Esophagus muscularis mucosa (tissue), 3 donors: ENCODE results near the gene PTGIS.
A peak's percentile ranks its signal among the peaks of the same experiment; 100 is the strongest.

Source experiments
- CTCF ChIP-seq, 3 experiments: fragments of 200-600 bp in 2 of 3; fragments of 450-650 bp in 1 of 3; sonication (generic) in 2 of 3; IDR thresholded peaks; one replicate each; pipeline ENCODE4 v1.5.1; 2017 to 2019; ENCODE audit warnings: antibody characterized with exemption in 3 of 3, mild to moderate bottlenecking in 2 of 3, moderate library complexity in 1 of 3
- POLR2AphosphoS5 ChIP-seq, 2 donors: sonication (generic); formaldehyde crosslinking; IDR thresholded peaks; one replicate each; pipeline ENCODE4 v1.6.1; 2017; ENCODE audit warnings: antibody characterized with exemption in 2 of 2

- TF ChIP-seq POLR2AphosphoS5 (IDR thresholded peaks at IDR 0.05) (peak in 1 of 2 donors; percentile 7), CTCF (IDR thresholded peaks at IDR 0.05) (no peak)
Observed at GRCh38 chr20:49595811-49596561, 28.0 kb upstream of the PTGIS start.
